MV-4-11 (cell line): ENCODE measurements around the gene IL10RA.
"Not testable (repeated sequence)": the region's sequence is repeated elsewhere in the genome, so short reads cannot be mapped to it uniquely, and the experiment has no call there.

Experiments
- DNase-seq: peaks from one replicate; lab custom pipeline; 2025; lab: John Stamatoyannopoulos, UW

Gene IL10RA

DNA sequence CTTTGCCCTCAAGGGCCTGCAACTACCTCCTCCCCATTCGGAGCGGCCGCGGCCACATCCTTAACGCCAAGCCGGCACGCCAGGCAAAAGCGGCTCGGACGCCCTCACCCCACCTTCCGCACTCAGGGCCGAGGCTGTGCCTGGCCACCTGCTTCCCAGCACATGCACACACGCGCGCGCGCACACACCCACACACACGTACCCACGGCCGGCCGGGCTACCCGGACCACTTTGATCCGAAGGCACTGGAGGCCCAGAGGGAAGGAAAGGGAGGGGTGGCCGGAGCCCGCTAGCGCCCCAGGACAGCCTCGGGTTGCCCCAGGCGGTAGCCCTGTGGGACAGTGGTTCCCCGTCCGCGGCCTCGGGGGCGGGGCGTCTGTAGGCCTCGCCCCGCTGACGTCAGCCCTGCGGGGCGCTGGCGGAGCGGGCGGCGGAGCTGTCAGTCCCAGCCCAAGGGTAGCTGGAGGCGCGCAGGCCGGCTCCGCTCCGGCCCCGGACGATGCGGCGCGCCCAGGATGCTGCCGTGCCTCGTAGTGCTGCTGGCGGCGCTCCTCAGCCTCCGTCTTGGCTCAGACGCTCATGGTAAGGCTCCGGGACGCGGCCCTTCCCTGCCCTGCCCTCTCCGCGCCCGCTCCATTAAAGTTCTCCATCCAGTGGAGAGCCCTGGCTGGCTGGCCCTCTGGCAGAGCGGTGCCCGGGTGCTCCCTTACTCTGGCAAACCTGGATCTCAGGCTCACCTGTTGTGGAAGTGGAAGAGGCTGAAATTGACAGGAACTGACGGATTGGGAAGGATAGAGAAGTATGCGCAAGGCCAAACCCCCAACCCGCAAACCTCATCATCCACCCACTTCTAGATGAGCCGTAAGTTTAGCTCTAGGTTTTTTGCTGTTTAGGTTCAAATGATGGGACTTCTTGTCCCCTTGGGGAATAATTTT, at the start of gene IL10RA:
Gene IL10RA, plus strand, starts transcription at position 442 of the 935 bp plus-strand sequence. Its CDS starts 74 bp downstream, at position 516.
- DNase-seq, result peak; percentile 75

DNA sequence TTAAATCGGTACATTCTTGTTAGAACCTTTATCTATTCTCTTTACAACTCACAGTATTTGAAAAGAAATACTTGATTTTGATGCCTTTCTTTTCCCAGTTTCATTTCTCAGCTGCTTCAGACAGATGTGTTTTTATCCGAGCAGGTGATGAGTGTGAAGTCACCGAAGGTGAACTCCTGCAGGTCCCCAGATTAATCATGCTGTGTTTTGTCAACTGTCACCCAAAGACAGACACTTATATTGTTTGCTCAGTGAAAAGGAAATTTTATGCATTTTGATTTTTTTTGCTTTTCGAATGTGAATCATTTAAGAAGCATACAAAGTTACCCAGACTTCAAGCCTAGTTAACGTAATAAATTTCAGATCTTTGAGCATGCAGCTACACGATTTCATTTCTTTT, 49.2 kb upstream of the IL10RA start:
- DNase-seq, result no peak

DNA sequence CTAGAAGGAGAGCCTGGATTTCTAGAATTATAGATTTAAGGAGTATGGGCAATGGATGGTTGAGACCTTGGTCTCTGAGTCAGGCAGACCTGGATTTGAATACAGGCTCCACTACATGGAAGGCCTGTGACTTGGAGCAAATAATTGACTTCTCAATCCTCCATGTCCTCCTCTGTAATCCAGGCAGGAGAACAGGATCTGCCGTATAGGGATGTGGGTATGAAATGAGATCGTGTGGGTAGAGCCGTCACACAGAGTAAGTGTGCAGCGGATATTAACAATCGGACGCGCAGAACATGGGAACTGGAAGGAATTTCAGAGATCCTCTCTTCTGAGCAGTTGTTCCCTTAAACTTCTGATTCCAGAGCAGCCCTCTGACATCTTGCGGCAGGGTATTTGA, 45.5 kb upstream of the IL10RA start:
- DNase-seq, result no peak

DNA sequence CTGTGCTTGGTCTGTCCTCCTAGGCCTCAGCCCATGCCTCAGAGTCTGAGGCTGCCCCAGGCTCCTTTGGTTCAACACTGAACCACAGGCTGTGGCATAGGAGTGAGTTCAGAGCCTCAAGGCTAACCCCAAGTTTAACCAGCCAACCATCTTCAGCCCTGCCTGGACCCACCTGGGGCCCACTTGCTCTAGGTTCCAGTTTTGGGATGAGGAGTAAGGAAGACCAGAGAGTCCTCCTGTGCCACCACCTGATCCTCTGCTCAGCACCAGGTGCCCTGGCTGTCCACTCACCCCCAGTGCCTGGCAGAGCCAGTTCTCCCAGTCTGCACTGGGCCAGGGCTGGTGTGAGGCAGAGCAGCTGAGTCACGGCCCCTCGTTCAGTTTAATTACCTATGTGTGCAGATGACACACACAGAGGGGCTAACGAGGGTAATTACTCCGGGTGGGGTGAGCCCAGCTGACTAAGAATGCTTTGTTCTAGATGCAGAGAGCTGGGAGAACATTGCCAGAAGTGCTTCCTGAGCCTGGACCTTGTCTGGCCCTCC, 45.0 kb upstream of the IL10RA start:
- no peak for DNase-seq

DNA sequence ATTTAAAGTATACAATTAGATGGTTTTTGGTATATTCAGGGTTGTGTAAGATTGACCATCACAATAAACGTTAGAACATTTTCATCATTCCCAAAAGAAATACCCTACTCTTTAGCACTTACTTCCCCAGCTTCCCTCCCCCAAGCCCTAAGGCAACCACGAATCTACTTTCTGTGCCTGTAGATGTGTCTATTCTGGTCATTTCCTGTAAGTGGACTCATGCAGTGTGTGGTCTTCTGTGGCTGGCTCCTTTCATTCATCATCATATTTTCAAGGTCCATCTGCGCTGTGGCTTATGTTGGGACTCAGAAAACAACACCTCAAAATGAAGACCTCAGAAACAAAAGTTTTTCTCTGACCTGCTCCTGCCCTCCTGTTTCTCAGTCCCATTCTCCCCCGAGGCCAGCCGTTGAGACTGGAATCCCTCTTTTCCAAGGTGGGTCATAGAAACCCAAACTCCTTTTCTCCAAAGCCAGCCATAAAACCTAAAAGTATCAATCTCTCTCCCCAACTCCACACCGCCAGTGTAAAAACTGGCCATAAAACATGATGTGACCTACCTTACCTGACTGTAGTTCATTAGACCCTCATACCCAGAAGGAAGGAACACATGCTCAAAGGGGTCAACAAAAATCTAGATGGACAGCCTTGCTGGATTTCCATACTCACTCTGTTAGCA, 44.1 kb upstream of the IL10RA start:
- peak; percentile 37 for DNase-seq

DNA sequence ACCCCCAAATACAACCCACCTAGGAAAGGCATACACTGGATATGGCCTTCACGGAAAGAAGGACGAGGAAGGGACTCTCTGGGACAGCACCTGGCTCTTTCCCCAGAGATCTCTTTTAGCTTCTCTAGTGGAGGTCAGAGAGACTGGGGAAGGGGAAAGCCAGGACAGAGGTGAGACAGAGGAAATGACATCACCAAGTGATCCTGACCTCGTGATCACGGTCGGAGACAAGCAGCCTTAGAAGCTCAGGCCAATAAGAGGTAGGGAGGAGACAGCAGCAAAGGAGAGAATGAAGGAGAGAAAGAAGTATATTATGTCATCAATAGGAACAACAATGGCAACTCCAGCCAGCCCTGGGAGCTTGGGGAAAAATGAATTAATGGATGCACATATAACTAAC, 41.6 kb upstream of the IL10RA start:
- DNase-seq, result no peak

DNA sequence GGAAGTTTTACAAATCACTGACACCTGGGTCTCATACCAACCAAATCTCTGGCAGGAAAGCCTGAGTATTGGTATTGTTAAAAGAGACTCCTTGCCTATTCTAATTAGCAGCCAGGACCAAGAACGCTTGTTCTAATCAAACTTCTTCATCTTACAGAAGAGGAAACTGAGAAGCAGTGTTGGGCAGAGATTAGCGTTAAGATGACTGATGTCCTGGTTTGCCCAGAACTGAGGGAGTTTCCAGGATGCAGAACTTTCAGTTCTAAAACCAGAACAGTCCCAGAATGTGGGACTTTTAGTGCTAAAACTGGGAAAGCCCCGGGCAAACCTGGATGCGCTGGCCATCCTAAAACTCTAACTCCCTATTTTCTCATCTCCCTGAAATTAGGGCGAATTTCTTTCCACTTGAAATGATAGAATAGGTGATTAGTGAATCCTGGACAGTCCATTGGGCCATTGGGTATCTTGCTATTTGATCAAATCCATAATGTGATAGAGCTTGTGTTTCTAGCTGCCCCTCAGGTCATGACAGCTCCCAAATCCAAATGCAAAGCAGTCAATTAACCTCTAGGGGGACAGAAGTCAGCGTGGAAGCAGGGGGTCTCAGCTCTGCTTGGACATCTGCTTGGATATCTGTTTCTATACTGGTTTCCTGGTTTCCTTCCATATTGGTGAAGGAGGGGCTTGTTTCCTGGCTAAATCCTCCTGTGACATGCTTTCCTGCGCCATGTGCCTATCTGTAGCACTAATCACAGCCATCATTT, 41.0 kb upstream of the IL10RA start:
- DNase-seq, result no peak

DNA sequence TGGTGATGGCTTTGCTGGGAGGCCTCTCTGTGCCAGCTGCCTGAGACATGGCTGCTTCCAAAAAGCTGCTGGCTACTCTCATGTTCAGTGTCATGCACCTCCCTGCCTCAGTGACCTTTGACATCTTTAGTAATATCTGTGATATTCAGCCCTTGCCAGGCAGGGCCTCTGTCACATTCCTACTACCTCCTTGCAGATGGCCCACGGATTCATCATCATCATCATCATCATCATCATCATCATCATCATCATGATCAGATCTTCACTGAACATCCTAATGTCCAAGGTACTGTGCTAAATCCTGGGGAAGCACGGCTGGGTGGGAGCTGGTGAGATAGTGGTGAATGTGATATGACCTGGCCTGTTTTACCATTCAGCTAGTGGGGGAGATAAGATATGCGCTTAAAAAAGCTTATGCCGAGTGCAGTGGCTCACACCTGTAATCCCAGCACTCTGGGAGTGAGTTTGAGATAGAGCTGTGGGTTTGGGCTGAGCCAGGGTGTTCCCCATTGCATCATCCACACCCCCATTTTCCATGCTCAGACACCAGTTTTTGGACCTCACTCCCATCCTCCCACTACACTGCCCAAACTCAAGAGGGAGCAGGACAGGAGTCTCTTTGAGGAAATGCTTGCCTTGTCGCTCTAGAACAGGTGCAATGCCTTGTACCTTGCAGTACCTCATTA, 39.9 kb upstream of the IL10RA start:
- DNase-seq, result no peak

DNA sequence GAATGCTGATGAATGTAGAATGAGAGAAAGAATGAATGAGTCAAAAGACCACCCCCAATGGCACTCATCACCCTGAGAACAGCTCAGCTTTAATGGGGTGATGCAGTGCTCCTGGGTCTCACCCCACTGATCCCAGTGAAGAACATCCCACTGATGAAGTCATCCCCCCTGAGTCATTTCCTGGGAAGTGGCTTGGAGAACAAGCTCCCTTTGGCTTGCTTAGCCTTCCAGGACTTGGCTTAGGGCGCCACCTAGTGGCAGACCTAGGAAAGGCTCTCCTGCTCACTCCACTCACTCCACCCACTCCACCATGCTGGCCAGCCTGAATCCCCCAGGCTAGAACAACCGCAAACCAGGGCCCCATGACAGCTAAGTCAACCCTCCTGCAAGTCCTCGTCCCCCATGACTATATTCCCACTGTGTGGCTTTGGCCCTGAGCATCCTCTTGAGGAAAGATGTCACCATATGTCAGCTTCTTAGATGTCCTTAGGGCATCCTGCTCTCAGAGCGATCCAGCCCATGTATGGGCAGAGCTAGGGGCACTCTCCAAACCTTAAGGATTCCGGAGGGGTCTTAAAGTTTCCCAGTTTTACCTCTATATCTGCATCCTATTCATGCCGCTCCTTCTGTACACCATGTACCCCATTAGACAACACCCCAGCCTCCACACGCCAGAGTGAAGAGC, 39.2 kb upstream of the IL10RA start:
- DNase-seq, result peak; percentile 74

DNA sequence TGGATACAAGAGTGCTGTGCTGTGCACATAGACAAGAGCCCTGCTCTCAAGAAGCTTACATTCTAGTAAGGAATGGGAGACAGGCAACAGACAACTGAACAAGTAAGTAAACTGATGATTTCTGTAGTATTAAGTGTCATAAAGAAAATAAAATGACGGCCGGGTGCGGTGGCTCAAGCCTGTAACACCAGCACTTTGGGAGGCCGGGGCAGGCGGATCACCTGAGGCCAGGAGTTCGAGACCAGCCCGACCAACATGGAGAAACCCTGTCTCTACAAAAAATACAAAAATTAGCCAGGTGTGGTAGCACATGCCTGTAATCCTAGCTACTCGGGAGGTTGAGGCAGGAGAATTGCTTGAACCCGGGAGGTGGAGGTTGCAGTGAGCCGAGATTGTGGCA, 38.4 kb upstream of the IL10RA start:
- DNase-seq, result not testable (repeated sequence)

DNA sequence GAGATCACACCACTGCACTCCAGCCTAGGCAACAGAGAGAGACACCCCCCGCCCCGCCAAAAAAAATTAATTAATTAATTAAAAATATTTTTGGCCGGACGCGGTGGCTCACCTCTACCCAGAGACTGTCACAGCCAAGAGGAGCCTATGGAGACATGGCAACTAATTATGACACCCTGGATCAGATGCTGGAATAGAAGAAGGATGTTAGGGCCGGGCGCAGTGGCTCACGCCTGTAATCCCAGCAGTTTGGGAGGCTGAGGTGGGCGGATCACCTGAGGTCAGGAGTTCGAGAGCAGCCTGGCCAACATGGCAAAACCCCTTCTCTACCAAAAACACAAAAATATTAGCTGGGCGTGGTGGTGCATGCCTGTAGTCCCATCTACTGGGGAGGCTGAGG, 37.7 kb upstream of the IL10RA start:
- not testable (repeated sequence) for DNase-seq

DNA sequence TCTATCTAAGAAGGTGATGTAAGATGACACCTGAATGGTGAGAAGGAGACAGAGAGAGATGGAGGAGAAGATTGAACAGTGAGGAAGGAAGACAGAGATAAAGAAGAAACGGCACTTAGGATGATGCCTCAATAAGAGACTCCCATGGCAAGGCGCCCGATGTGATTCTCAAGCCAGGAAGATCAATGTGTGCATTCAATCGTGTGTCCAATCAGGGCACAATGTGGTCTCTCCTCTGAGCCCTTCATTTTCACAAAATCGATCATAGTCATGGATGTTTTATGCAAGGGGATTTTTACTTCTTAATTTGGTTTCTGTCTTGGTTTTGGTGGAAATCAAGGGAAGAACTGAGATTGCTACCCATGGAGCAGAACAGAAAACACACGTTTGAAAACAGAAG, 37.1 kb upstream of the IL10RA start:
- no peak for DNase-seq

DNA sequence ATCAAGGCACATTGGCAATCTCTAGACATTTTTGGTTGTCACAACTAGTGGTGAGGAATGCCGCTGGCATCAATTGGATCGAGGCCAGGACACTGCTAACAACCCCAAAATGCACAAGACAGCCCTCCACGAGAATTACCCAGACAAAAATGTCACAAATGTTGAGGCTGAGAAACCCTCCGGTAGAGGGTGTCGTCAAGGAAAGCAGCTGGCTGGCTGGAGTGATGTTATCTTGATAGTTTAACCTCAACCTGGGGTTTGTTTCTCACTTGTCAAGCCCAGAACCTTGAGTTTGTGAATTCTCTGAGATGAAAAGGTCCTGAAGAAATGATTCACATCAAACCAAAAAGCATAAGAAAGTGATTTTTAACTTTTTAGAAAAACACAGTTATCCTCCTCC, 35.9 kb upstream of the IL10RA start:
- DNase-seq, result no peak

DNA sequence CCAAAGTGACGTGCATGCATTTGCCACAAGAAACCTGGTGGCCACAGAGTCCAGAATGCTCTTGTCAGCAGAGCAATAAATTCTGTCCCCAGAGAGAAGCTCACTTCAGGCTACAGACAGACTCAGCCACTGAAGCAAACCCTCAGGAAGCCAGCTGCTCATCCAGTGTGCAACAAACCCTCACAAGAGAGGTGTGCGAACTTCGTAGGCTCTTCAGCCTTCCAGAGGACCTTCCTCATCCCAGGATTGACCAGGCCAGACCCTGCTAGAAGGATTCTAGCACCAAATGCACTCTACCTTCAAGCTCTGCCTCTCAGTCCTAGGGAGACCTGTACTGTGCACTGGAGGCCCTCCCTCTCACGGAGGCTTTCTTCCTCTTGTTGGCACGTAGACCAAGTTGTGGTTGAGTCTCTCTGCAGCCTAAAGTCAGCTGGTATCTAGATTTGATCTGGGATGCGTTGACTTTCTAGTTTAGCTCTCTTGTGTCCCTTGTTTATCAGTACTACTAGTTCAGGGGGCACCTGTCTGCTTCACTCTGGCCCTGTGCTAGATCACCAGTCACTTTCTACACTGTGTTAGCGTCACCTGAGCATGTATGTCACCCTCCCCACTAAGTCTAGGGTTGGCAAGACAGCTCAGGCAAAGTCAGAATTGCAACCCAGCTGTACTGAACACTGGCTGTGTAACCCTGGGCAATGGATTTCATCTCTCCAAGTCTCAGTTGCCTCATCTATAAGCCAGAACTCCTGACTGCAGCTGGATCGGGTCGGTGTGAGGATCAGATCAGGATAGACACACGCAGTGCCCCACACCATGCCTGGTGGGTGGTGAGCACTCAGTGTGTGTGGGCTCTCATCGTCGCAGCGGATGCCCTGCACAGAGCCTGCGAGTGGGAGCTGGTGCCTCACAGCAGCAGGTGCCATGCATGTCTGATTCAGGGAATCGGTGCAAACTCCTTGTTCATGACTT, 34.9 kb upstream of the IL10RA start:
- DNase-seq, result peak; percentile 56

DNA sequence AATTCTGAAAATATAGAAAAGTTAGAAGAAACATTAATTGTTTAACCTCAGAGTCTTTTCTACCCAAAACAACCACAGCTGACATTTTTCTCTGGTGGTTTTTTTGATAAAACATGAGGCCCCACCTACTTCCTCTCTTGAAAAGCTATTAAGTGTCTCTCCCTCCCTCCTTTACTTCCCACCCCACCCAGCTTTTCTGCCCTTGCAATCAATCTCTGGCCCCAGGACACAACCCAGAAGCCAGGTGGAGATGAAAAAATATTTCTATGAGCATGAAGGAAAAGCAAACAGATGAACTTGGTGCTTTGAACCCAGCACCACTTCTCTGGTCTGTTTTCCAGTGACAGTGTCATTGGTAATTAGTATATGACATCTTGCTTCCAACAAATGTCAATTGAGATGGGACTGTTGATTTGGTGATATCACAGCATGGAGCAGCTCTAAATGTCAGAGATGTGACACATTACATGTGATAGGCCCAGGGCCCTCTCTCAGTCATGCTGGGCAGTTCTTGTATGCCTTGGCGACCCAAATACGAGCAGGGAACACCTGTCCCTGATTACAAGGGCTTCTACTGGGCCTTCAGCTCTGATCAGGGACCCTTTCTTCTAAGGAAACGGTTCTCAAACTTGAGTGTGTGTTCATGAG, 33.0 kb upstream of the IL10RA start:
- DNase-seq, result peak; percentile 59

DNA sequence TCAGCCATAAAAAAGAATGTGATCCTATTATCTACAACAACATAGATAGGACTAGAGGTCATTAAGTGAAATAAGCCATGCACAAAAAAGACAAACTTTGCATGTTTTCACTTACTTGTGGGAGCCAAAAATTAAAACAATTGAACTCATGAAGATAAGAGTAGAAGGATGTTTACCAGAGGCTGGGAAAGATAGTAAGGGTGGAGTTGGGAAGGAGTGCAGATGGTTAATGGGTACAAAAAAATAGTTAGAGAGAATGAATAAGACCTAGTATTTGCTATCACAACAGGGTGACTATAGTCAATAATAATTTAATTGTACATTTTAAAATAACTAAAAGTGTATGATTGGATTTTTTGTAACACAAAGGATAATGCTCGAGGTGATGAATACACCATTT, 27.2 kb upstream of the IL10RA start:
- no peak for DNase-seq

DNA sequence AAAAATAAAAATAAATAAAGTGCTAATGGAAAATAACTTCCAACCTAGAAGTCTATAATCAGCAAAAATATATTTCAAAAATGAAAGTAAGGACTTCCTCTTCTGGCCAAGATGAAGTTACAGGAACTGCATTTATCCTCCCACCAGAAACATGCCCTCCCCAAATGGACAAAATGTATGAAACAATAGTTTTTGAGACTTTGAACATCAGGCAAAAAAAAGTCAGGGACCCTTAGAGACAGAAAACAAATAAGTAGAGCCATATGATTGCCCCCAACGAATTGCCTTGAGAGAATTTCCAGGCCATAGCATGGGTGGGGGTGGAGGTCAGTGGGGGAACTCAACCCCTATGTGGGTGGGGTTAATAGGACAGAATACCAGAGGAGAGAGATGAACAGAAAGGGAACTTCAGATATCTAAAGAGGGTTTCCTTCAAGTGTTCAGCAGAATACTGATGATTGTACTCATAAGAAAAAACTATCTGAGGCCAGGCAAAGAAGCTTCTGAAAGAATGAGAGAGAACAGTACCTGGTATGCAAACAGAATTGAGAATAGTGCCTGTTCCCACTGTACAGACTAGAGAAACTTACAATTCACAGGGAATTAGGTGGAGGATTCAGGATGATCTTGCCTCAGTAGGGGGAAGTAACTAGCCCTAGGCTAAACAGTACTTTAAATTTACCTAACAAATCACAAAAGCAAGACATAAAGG, 26.6 kb upstream of the IL10RA start:
- DNase-seq, result peak; percentile 79

DNA sequence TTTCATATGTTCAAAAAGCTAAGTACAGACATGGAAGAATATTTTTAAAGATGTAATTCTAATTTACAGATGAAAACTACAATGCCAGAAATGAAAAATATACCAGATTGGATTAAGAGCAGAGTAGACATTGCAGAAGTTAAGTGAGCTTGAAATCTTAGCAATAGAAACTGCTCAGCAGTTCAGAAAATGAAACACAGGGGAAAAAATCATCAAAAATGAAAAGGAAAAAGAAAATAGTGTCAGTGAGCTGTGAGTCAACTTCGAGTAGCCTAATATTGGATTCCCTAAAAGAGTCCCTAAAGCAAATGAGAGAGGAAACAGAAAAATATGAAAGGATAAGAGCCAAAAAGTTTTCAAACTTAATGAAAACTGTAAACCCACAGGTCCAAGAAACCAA, 25.8 kb upstream of the IL10RA start:
- DNase-seq, result no peak

DNA sequence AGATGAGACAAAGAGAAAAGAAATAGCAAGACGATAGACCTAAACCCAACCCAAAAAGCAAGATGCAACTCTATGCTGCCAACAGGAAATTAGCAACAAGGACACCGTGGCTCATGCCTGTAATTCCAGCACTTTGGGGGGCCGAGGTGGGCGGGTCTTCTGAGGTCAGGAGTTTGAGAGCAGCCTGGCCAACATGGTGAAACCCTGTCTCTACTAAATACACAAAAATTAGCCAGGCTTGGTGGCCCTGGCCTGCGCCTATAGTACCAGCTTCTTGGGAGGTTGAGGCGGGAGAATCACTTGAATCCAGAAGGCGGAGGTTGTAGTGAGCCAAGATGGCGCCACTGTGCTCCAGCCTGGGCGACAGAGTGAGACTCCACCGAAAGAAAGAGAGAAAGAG, 24.3 kb upstream of the IL10RA start:
- DNase-seq, result no peak
